ENCODE results near the gene POLL. TPM values are rescaled to one million over a fixed set of nuclear protein-coding genes. Genes with fewer than 3 reads are reported as not detected.
A peak's percentile ranks its signal among the peaks of the same experiment; 100 is the strongest.
"Not testable (repeated sequence)": the region's sequence is repeated elsewhere in the genome, so short reads cannot be mapped to it uniquely, and the experiment has no call there.

POLL gene
- total RNA-seq, 1 experiment from 2014 or later: 6.6 TPM

DNA sequence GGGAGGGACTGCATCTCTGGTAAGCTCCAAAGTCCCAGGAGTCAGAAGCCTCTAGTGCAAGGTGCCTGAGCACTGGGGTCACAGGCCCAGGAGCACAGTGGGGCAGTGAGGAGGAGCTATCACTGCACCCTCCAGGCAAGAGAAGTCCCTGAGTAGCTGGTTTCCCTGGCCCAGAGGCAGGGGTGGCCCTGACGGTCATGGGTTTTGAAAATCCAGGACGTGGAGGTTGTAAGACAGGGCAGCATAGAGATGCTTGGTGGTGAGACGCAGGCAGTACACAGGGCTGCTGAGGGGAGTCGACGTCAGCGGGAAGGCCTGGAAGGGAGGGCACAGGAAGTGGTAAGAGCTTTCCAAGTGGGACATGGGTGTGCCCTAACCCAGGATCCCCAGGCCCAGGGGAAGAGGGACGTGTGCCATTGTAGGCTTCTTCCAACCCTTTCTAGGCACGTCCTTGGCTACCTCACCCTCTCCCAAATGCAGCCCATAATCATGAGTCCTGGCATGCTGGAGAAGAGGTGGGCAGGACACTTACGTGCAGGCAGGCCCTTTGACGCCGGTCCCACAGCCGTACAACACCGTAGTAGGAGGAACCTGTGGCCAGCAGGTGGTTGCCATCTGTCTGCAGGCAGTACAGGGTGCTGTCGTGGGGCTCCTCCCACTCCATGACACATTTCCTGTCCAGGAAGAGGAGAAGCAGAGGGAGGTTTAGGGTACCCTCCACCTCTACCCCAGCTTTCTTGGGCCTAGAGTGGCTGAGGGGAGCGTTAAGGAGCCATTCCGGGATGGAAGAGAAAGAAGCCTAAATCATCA lies 23.2 kb upstream of the POLL start:
- DNase-seq (ENCODE audit: low read depth): peak; percentile 15

DNA sequence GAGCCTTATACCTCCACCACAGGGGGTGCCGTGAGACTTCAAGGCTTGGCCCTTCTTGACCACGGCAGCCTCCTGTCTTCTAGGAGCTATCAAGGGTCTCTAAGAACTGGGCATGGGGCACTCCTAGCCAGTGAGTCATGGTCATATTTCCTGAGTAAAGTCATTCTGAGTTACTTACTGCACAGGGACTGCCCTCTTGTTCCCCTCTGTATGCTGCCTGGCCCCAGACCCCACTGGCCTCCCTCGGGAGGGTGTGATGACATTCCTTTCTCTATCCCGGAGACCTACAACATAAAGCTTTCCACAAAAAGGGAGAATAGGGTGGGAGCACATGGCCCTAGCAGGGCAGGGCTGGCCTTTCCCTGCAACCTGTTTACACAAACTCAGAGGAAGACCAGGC lies 21.4 kb upstream of the POLL start:
- DNase-seq (ENCODE audit: low read depth): no peak

DNA sequence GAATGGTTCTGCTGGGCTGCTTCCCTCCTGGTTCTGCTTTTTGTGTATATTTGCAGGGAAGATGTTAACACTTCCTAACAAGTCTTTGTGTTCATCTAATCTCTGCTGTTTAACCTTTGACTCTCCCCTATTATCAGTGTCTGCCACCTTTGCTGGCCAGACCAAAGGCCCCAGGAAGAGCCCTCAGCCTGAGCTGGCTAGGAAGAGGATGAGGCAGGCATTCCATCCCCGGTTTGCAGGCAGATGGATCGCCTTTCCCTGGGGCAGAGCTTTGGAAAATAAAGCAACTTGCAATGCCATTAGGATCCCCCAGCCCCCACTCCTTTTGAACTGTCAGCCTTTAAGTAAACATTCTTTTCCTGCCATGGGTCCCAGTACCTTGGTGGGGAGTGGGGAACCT lies 19.1 kb upstream of the POLL start:
- DNase-seq (ENCODE audit: low read depth): no peak

DNA sequence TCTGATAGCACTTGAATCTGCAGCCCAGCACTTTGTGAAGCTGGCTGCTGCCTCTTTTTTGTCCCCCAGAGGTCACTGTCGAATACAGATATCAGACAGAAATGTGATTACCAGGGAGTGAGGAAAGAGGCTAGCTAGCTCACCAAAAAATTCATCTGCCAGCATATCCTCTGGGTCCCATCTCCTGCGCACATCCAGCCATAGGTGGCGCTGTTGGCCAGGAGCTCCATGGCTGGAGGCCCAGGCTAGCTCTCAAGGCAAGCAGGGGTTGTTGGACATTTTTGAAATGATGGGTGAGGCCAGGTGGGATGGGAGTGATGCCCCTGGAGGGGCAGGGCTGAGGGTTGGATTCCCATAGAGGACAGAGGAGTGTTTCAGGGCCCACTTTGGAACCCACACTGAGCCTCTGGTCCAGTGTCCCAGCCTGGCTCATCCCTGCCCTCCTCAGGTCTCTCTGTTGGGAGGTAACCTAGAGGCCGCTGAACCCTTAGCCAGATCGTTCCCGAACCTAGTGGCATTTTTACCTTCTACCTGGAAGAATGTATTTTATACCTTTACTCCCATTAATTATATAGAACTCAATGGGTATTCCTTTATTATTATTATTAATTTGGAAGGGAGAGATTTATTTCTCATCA lies 14.8 kb upstream of the POLL start:
- DNase-seq (ENCODE audit: low read depth): peak; percentile 70

DNA sequence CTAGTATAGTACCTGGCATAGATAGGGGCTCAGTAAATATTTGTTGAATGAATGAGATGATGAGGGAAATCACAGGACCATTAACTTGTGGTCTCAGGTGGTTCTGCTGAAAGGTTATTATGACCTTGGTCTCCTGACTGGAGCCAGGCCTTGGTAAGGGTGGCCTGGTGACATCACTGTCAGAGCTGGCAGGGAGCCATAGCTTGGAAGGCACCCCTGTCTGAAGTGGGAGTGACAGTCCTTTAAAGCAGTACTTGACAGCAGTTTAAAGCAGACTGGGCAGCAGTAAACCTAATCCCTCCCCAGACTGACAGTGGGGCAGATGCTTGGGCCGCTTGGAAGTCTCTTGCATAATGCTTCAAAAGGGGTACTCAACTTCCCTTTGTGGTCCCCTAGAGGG lies 13.5 kb upstream of the POLL start:
- no peak for DNase-seq (ENCODE audit: low read depth)

DNA sequence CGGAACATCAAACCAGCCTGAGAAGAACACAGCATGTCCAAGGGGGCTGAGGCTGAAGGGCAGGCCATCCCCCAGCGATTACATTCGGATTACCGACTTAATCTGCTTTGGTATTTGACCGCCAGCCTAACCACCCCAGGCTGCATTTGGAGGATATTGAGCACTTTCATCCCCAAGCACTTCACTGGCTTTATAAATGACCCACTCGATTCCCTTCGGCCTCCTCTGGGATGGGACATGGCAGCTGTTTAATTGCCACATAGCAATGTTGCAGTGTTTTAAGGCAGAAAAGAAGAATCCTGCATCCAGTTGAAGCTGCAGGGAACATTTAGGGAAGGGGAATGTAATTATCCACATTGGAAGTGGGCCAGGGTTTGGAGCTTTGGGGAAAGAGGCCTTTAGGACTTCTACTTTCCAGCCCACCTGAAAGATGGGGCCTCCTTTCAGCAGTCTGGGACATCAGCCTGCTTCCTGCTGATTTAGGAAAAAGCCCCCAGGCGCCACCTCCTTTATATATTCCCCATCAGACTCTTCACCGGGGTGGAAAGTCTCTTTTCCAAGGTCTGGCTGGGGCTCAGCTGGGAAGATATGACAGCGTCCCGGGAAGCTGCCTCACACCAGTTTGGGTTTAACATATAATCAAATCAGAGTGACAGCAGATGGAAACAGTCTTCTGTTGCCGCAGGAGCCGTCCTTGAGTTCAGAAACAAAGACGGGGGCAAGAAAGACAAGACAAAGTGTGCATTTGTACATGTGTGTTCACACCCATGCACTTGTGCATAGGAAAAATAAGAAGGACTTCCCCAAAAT lies 9.2 kb upstream of the POLL start:
- no peak for DNase-seq (ENCODE audit: low read depth)

DNA sequence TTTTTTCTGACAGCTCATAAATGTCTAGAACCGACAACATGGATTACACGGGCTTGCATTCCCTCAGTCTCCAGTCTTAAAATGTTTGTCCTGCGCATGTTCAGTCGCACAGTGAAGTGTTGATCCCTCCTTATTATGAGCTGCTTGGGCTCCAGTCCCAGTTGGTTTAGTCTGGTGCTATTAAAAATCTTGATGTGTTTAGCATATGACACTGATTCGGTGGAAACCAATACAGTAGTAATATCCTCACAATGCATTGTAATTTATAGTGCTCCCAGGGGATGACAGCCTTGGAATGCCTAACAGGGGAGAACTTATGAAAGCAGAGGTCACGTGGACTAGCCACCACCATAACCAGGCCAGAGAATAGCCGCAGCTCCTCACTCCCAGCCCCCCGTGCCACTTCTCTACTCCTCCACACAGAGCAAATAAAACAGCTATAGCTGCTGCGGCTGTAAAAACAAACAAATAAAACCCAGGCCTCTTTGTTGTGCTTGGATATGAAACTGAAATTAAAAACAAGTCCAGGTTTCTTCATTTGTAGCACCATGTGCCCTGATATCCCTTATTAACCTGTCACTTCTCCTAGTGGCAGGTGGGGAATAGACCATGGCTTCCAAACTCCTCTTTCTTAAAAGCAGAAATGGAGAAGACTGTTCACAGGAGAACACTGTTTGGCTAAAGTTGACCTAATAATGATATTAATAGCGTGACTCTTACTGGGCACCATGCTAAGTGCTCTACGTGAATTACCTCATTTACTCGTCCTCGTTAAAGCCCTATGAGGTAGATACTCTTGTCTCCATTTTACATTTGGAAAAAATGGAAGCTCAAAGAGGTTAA lies 7.8 kb upstream of the POLL start:
- no peak for DNase-seq (ENCODE audit: low read depth)

DNA sequence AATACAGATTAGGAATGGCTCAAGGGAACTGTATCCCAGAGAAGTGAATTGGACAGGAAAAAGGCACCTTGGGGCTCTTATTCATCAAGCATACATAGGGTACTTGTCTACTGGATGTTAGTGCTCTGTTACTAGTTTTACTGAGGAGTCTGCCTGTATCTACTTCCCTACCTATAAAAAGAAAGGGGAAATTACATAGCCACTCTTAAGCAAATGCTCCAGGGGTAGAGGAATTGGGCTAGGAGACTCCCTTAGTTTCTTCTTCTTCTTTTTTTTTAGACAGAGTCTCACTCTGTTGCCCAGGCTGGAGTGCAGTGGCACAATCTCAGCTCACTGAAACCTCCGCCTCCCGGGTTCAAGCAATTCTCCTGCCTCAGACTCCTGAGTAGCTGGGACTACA lies 5.3 kb upstream of the POLL start:
- not testable (repeated sequence) for DNase-seq (ENCODE audit: low read depth)

DNA sequence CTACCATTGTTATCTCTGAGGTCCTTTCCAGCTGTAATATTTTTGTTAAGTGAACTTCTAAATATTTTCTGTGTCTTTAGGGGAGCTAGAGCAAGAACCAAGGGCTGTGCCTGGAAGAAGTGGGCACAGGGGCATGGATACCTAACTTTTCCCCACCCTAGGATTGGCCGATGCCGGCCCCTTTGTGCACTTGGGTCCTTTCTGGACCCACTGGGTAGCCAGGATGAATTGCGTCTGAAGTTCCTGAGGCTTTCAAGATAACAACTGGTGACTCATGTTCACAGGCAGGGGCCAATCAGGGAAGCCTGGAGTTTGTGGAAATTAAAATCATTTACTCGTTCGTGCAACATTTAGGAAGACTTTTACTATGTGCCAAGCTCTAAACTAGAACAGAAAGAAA lies 822 bp upstream of the POLL start:
- peak; percentile 34 for DNase-seq (ENCODE audit: low read depth)

DNA sequence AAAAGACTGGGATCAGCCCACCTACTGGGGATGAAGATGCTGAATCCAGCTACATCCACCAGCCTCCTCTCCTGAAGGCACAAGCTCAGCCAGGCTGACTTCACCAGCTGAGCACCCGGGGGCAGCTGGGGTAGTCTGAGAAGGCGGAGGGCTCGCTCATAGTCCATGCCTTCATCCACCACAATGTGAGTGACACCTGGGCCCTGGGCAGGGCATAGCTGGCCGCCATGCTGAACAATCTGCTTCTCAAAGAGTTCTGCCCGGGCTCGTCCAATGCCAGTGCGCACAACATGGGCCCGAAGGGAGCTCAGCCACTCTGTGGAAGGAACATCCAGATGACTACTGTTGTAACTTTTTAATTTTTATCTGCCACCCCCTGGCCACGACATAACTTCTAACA lies 2.2 kb downstream of the POLL start:
- DNase-seq (ENCODE audit: low read depth): no peak

DNA sequence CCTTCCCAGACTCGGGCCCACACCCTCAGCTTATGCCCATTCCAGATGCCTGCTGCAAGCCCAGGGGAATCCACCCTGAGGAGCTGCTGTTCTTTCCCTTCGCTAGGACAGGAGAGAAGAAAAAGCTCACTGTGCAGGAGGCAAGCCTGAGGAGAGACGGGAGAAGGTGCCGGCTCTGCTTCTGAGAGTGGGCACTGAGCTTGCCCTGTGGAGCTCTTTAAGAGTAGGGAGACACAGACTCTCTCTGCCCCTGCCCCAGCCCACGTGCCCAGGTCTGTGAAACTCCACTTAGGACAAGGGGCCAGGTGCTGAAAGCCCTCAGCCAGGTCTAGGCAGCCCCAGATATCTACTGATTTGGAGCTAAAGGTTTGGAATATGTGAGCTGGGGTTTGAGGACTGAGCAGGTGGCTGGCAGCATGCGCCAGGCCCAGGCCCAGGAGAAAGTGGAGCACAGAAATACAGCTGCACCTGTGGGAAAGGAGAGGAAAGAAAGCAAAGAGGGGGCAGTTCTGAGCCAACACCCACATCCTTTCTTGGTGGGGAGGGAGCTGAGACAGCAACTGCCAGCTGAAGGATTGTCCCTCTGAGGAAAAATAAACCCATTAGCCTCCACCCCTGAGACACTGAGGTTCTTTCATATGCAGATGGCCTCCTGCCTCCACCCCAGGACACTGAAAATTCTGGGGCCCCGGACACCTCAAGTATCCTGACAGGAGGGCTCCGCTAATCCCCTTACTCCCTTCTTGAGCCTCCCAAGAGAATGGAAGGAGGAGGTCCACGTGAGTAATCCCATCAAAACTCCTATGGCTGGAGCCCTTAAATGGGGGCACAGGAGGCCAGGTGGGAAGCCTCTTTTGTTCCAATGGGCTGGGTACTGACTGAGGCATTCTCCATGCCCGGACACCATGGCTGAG lies 7.3 kb downstream of the POLL start:
- no peak for DNase-seq (ENCODE audit: low read depth)

DNA sequence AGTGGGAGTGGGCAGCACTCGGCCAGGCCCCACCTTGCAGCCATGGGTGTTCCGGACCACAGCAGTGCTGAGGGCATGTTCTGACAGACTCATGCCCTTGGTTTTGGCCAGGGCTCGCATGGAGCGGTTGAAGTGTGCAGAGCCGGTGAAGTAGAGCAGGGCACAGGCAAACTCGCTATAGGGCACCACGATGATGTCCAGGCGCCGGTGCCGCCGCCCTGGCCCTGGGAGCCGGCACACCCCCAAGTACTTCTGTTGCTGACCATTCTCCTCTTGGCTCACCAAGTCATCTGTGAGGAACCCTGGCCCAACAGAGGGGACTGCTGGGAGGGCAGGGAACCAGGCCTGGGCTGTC lies 8.6 kb downstream of the POLL start:
- DNase-seq (ENCODE audit: low read depth): no peak

DNA sequence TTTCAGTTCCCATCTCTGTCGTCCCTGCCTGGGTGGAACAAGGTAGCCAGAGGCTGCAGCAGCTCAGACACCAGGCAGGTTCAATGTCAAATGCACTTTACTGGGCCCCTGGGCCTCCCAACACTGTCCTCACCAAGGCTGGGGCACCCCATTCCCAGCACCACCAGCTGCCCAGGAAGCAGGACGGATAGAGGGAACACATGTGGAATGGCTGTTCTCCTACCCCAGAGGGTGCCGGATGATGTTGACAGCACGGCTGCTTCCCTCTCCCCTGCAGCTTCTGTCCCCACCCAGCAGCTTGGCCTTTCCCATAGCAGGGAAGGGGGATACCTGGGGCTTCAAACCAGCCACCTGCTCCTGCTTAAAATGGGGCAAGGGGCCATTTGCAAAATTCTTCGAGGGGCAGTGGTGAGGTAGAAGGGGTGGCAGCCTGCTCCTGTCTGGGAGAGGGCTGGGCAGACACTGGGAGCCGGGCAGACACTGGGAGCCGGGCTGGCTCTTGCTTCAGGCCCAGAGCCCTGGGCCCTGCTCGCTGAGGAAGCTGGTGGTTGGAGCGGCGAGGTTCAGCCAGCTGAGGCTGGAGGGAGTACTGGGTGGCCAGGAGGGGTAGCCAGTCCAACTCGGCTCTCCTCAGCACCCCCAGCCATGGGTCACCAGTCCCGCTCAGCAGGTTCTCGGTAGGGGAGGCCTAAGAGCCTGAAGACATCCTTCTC lies 9.1 kb downstream of the POLL start:
- no peak for DNase-seq (ENCODE audit: low read depth)

DNA sequence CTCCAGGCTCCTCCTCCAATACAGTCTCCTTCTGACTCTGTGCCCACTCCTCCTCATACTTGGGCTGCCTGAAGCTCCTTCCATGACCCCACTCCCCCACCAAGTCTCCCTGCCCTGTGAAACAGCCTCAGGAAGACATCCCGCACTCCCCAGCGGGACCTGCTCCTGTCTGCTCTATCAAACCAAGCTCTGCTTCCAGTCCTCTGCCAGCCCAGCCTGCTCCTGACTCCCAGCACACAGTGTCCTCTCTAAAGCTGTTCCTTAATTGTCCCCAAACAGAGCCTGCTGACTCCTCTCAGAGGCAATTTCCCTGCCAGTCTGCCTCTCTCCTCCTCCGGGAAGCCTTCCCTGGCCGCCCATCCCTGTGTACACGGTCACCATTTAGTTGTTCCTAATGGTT lies 9.9 kb downstream of the POLL start:
- no peak for DNase-seq (ENCODE audit: low read depth)

DNA sequence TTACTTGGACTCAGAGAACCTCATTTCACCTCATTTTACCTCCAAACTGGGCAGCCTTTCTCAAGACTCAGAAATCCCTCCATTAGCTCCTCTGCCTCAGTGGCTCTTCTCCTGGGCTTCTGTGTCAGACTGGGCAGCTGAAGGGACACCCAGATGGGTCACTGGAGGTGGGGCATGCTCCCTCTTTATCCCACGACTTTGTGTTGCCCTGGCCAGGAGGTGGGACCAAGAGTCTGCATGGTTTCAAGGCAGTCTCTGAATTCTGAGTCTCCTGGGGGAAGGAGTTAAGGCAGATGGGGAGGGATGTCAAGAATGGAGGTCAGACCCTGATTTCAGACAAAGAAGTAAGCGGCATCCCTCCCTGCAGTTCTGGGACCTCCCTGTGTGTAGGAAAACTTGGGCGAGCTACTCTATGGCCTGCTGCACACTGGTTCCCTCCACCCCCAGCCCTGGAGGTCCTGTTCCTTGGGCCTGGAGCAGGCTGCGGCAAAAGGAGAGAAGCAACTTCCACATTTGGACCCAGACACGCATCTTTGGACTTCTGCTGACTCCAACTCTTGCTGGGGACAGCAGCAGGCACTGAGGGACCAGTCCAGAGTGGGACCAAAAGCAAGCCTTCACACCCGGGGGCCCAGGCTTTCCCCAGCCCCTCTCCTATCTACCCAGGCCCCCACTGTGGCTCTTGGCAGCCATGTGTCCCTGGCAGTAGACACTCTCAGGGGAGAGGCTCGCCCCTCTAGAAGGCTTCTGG lies 10.8 kb downstream of the POLL start:
- DNase-seq (ENCODE audit: low read depth): no peak

DNA sequence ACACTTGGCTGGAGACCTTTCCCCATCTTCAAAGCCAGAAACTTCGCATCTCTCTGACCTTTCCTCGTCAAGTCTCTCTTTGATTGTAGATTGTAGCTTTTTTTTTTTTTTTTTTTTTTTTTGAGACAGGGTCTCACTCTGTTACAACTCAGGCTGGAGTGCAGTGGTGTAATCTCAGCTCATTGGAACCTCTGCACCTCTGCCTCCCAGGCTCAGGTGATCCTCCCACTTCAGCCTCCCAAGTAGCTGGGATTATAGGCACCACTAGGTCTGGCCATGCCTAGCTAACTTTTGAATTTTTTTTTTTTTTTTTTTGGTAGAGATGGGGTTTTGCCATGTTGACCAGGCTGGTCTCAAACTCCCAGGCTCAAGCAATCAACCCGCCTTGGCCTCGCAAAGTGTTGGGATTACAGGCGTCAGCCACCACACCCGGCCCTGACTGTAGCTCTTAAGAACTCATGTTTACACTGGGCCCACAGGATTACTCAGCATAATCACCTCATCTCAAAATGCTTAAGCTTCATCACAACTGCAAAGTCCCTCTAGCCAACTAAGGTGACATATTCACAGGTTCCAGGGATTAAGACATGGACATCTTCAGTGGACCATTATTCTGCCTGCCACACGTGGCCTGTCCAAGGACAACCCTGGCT lies 11.7 kb downstream of the POLL start:
- DNase-seq (ENCODE audit: low read depth): peak; percentile 52

DNA sequence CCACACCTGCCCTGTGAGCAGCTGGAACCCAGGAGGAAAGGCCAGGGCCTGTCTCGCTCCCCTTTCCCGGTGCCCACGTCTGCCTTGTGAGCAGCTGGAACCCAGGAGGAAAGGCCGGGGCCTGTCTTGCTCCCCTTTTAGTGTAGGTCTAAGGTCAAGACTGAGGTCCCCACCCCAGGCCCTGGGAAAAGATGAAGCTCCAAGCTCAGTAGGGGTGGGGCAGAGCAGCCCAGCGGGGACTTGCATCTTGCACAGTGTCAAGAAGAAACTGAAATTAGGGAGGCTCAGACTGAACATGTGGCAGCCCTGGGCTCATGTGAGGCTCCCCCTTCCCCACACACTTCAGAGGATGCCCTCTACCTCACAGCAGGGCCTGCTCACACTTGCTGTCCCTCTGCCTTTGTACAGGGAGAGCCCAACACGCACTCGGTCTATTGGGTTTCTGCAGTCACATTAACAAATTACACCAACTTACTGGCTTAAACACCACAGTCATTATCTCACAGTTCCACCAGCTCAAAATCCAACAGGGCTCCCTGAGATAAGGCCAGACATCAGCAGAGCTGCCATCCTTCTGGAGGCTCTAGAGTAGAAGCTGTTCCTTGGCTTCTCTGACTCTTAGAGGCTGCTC lies 12.4 kb downstream of the POLL start:
- DNase-seq (ENCODE audit: low read depth): no peak

DNA sequence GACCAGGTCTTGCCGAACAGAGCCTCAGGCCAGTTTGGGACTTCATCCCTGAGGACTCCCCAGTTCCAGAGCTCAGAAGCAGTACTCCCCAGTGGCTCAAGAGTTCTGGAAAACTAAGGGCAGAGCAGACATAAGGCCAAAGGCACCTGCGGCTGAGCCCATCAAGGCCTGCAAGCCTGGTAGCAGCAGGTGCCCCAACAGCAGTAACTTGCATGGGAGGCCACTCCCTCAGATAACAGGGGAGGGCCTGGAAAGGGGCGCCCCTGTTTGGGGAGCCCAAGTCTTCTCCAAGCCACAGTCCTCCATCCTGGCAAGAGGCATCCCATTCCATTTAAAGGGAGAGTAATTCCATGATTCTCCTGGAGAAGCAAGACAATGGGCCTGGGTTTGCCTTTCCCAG lies 13.0 kb downstream of the POLL start:
- DNase-seq (ENCODE audit: low read depth): no peak

Measured in M059J (cell line).